Endometrial microvascular endothelial cells (primary cell): ENCODE data around the gene CPVL. TPM values are rescaled to one million over a fixed set of nuclear protein-coding genes. Genes with fewer than 3 reads are reported as not detected.

ENCODE experiments used
- in situ Hi-C: cut with HindIII; loops from 2 replicates; pipeline ENCODE4 v1.10.0; 2017; ENCODE audit warnings: low sequenced_read_pairs, low pct_unique_long_range_greater_than_20kb; ENCODE audit errors: inconsistent ontology term
- total RNA-seq: library from RNA; depleted of rRNA; stranded (reverse); fragments of >200 nt; gene quantifications from one replicate; pipeline ENCODE4 v1.2.3, GENCODE V29; 2015; ENCODE audit errors: inconsistent ontology term

Gene CPVL
- total RNA-seq, 1 donor from 2014 or later: not detected

DNA sequence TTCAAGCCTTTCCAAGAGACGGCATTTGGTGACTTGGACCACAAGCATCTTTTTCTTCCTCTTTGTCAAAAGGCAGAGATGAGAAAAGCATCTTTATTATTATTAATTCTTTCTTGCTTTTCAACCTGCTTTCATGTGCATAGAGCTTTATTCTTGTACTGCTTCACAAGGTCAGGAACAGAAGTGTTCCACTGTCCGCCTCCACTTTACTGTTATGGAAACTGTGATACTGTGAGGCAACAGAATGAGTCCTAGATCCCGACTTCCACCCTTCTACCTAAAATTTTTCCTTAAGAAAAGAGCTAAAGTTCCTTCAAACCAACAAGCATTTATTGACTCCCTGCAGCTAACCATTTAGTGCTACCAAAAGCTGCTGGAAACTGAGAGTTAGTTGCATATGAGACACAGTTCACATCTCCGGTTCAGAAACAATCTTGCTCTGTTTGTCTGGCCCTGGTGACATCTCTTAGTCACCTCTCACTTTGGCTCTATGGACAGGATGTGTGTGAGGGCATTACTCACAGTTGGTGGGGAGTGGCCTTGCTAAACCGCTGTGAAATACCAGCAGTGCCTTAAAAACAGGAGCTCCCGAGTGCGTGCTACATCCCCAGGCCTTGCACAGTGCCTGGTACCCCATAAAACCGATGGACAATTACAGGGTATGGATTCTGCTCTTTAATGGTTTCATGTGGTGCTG is 111.1 kb downstream of the CPVL start:
- in situ Hi-C loops: no loop called here

- in situ Hi-C loops: no loop called here
Observed at GRCh38 chr7:29033584-29033983, 112.8 kb downstream of the CPVL start.

DNA sequence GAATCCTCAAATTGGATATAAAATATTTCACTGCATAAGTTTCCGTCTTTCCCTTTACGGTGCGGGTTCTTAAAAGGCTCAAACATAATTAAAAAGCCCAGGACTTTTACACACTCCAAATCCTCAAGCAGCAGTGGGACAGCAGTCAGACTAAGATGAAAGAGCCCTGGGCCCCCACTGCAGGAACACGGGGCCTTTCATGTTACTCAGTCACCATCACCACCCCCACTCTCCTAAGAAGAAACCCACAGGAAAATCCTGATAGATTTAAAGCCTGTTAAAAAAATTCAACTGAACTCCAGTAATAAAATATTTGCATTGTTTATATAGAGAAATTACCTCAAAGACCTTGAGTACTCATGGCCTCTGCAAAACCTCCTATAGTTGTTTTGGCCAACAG is 114.2 kb downstream of the CPVL start:
- in situ Hi-C loops: no loop called here

- in situ Hi-C loops: no loop called here
Observed at GRCh38 chr7:29030781-29031275, 115.5 kb downstream of the CPVL start.

DNA sequence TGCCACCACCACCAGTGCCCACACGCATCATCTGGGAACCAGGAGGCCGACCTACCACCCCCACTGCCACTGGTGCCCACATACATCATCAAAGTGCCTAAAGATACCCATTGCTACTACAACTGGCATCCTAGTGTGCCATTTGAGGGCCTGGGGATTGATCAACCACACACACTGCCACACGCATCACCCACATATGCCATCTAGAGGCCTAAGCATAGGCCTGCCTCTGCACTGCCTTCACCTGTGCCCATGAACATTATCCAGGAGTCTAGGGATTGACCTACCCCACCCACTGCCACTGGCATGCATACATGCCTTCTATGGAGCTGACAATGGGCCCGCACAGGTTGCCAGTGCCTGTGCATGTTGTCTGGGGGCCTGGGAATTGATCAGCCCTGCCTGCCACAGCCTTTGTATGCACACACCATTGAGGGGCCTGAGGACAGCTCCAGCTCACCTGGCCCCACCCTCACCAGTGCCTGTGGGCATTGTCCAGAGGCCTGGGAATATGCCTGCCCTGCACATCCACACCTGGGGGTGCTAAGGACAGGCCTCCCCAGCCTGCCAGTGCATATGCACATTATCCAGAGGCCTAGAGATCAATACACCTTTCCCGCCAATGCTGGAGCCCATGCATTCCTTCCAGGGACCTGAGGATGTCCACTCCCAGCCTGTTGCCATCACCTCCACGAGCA is 123.9 kb downstream of the CPVL start:
- in situ Hi-C loops: no loop called here

GRCh38 chr7:29019896-29020295 is 126.4 kb downstream of the CPVL start:
- in situ Hi-C loops: no loop called here

GRCh38 chr7:29019387-29019786 is 127.0 kb downstream of the CPVL start:
- in situ Hi-C loops: no loop called here

- in situ Hi-C loops: no loop called here
Observed at GRCh38 chr7:29017713-29018112, 128.6 kb downstream of the CPVL start.

GRCh38 chr7:29014725-29015124 is 131.6 kb downstream of the CPVL start:
- in situ Hi-C loops: no loop called here

DNA sequence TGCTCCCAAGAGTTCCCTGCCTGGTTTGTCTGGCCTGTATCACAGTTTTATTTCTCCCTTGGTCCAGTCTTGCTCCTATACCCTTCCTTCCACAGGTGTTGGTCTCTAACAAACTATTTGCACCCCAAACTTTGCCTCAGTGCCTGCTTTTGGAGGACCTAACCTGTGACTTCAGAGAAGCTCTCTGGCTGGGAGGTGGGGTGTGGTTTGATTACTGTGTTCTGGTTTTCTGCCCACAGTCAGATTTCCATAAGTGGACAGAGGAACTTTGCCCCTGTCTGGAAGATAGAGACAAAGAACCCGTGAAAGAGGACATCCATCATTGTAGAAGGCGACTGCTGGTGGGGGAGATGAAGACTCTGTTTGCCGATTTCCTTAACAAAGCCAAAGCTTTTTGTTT is 132.4 kb downstream of the CPVL start:
- in situ Hi-C loops: no loop called here

- in situ Hi-C loops: no loop called here
Observed at GRCh38 chr7:29013082-29013695, 133.1 kb downstream of the CPVL start.

DNA sequence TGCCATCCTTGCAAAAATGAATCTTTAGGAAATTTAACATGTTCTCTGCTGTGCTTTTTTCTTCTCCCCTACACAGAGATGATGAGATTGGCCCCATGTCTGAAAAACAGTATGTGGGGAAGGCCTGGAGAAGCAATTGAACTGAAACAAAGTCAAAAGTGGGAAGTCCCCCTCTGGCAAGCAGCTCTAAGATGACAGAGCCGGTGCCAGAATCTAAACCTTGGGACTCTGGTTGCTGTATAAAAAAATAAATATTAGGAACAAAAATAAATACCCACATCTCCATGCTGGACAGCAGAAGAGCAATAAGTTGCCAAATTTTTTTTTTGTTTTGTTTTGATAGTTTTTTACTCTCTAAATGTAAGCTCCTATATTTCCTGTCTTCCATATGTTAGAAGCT is 136.4 kb downstream of the CPVL start:
- in situ Hi-C loops: no loop called here

GRCh38 chr7:29008590-29008989 is 137.7 kb downstream of the CPVL start:
- in situ Hi-C loops: no loop called here

DNA sequence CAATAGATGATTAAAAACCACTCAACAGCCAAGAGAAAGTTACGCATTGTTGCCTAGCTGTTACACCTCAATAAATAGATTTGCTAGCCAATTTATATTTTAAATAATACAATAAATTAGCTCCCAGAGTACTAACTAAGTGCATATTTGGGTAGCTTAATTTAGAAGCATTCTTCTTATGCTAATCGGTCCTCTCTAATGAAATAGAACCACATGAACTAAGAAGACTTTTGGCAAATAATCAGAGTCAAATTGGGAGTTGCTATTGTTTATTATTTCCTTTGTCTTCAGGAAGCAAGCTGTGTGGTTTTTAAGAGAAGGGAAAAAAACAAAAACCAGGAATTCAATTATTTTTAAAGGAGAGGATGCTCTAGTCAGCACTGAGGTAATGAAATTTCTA is 139.2 kb downstream of the CPVL start:
- in situ Hi-C loops: no loop called here

- in situ Hi-C loops: no loop called here
Observed at GRCh38 chr7:29005829-29006228, 140.5 kb downstream of the CPVL start.

DNA sequence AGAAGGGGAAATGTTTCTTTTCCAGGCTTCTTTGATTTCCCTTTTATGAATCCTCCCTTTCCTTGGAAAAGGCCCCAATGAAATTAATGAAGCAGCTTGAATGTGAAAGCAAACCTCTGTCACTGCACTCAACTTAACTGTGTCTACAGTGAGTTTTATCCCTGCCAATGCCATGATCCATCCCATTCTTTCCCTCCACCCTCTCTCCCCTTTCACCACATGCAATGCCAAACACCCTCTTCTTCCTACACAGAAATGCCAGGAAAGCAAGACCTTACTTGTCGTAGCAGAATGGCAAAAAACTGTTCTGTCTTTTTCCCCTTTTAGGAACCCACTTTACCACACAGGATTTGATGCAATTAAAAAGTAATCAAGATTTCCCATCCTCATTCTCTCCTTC is 140.9 kb downstream of the CPVL start:
- in situ Hi-C loops: no loop called here

DNA sequence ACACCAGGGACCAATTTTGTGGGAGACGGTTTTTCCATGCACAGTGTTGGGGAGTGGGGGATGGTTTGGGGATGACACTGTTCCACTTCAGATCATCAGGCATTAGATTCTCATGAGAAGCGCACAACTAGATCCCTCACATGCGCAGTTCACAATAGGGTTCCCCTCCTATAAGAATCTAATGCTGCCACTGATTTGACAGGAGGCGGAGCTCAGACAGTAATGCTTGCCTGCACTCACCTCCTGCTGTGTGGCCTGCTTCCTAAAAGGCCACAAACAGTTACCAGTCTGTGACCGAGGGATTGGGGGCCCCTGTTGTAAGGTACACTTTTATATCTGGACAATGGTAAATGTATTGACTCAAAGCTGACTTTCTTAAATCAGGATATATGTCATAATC is 142.6 kb downstream of the CPVL start:
- in situ Hi-C loops: no loop called here

DNA sequence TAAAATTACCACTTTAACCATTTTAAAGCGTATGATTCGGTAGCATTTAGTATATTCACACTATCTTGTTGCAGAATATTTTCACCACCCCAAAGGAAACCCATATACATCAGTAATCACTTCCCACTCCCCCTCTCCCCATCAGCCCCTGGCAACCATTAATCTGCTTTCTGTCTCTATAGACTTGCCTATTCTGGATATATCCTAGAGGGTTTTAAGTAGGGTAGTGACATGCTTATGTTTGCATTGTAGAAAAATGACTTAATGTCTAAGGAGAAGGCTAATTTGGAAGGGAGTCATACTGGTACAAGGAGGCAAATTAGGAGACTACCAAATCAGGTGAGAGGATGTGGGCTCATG is 145.6 kb downstream of the CPVL start:
- in situ Hi-C loops: no loop called here

DNA sequence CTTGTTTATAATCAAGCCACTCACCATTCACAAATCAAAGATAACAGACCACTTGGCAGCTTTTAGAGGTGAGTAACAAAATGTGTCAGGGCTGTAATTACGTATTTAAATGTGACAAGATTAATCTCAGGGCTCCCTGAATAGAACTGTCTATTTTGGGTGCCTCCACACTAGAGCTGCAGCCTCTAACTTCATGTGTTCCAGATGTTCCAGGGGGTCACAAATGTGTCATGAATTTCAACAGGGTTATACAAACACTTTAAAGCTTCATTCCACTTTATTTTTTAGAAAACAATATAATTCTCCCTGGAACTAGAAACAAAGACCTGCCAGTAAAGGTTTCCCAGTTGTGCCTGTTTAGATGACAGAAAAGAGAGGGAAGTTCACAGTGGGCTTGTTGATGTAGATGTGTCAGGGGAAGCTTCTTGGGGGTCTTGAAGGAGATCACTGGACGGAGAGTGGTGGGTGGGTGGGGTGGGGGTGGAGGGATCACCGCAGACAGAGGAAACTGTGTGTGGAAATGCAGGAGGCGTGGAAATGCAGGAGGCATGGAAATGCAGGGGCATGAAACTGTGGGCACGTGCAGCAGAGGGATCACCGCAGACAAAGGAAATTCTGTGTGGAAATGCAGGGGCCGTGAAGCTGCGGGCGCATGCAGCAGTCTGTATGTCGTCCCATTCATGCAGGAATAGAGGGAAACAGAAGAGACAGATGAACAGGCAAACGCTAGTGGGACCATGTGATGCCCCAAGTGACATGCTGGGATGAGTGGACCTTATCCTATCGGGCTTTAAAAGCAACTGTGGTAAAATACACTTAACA is 146.2 kb downstream of the CPVL start:
- in situ Hi-C loops: no loop called here
